Astrocyte (in vitro differentiated cells and primary cell): ENCODE data around the gene ANO7.

Experiments used
- EZH2 ChIP-seq: IDR thresholded peaks from 2 replicates; pipeline ENCODE4 v1.6.1; 2012; ENCODE audit warnings: mild to moderate bottlenecking, low read length, inconsistent platforms; ENCODE audit not compliant: insufficient read depth
- TF ChIP-seq, protein P1 (sequence below): IDR thresholded peaks from 2 replicates; pipeline ENCODE4 v1.5.1; 2011; ENCODE audit warnings: low read depth, mild to moderate bottlenecking, inconsistent platforms, low read length, moderate library complexity; ENCODE audit not compliant: insufficient read depth

DNA sequence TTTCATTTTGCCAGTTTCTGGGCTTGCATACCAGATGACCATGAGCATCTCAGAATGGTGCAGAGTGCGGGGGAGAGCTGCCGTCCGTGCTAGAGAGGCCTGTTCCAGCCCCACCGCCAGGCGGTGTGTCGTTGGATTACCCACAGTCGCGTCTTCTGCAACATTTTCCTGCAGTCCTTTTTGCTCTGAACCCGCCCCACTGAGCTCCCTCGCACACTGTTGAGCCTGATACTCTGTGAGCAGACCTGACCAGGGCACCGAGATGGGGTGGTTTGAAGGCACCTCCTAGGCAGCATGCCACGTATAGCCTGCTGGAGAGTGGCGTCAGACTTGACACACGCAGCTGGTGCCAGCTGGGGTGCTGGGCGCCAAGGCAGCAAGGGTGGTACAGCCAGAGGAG is 20.1 kb upstream of the ANO7 start:
- TF ChIP-seq, protein P1, sequence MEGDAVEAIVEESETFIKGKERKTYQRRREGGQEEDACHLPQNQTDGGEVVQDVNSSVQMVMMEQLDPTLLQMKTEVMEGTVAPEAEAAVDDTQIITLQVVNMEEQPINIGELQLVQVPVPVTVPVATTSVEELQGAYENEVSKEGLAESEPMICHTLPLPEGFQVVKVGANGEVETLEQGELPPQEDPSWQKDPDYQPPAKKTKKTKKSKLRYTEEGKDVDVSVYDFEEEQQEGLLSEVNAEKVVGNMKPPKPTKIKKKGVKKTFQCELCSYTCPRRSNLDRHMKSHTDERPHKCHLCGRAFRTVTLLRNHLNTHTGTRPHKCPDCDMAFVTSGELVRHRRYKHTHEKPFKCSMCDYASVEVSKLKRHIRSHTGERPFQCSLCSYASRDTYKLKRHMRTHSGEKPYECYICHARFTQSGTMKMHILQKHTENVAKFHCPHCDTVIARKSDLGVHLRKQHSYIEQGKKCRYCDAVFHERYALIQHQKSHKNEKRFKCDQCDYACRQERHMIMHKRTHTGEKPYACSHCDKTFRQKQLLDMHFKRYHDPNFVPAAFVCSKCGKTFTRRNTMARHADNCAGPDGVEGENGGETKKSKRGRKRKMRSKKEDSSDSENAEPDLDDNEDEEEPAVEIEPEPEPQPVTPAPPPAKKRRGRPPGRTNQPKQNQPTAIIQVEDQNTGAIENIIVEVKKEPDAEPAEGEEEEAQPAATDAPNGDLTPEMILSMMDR: no peak
- no peak for TF ChIP-seq EZH2
